ENCODE data around the gene VIPR2.

VIPR2 gene

DNA sequence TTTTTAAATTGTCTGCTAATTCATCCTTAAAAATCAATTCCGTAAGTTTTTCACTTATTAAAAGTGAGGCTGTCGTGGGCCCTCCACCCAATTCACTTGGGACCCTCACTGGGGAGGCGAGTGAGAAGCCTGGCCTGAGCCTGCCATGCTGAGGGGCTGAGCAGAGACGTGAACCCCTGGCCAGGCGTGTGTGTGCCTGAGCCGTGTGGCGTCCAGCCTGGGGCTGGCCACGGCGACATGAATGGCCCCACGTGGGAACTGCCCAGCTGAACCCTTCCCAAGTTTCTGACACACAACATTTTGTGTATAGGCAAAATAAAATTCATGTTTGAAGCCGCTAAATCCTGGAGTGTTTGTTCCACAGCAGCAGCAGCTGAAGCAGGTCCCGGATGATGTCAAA lies 13.0 kb upstream of the VIPR2 start:
- no peak for DNase-seq (ENCODE audit: low read depth)

DNA sequence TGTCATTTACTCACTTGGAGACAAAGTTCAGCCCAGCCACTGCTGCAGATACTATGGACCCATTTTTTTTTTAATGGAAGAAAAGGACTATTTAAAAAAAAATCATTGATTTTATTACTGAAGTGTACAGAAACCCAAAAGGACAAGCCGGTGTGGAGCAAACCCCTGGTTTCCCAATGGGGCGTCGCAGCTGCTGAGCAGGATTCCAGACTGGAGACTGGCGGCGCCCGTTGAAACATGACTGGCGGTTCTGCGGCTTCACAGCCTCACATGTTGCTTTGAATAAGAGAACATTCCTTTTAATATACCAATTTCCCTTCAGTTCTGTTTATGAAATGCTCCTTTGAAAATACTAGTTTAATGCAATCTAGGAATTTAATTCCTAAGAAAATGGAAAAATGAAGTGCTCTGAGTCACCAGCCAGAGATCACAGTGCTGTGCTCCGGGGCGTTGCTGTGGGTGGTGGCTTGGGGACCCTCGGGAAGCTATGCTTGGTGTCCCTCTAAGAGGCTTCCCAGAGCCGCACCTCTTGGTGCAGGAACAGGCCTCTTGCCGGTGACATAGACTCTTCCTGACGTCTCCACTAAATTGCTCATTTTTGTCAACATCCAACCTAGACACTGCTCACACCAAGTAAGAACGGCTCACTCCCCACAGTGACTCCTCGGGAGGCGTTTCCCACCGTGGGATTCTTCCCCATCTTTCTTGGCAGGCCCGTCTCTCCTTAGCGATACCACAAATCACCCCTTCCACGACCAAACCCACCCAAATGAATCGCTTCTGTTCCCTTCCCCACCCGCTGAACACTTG lies 12.0 kb upstream of the VIPR2 start:
- DNase-seq (ENCODE audit: low read depth), result no peak

GRCh38 chr7:159155410-159155809 lies 10.7 kb upstream of the VIPR2 start:
- no peak for DNase-seq (ENCODE audit: low read depth)

- no peak for DNase-seq (ENCODE audit: low read depth)
Observed at GRCh38 chr7:159154243-159154642, 9.6 kb upstream of the VIPR2 start.

GRCh38 chr7:159153511-159153910 lies 8.8 kb upstream of the VIPR2 start:
- no peak for DNase-seq (ENCODE audit: low read depth)

- DNase-seq (ENCODE audit: low read depth), result no peak
Observed at GRCh38 chr7:159152816-159153215, 8.1 kb upstream of the VIPR2 start.

GRCh38 chr7:159151231-159151630 lies 6.6 kb upstream of the VIPR2 start:
- DNase-seq (ENCODE audit: low read depth), result no peak

GRCh38 chr7:159149488-159149887 lies 4.8 kb upstream of the VIPR2 start:
- no peak for DNase-seq (ENCODE audit: low read depth)

DNA sequence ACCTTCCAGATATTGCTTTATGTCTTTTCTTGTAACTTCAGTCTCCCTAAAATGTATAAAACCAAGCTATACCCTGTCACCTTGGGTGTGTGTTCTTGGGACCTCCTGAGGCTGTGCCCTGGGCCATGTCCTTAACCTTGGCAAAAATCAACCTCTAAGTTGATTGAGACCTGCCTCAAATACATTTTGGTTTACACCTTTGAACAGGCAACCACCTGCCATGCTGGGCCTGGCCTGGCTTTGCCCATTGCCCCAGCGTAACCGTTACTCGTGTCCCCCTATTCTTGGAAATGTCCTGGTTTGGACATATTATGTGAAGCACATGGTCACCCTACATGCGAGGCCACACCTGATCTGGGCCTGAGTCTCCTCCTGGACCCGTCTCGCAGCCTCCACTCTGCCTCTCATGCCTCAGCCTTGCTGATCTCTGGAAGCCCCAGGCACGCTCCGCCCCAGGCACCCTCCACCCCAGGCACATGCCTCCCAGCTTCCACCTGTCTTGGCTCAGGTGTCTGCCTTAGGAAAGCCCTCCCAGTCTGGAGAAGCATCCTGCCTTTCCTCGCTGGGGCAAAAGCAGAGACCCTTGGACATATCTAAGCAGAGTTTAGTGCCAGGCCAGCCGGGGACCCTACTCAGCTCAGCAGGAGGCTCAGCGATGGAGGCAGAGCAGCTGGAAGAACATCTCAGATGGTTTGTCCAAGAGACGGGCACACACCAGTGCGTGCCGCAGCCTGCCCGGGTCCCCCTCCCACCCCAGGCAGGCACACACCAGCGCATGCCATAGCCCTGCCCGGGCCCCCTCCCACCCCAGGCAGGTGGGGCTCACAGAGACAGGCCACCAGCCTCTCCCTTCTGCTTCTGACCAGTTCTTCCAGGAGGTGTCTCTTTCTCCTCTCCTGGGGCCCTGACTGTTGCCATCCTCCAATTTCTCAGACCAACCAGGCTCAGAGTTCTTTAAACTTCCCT lies 4.0 kb upstream of the VIPR2 start:
- DNase-seq (ENCODE audit: low read depth), result no peak

- DNase-seq (ENCODE audit: low read depth), result no peak
Observed at GRCh38 chr7:159147687-159148086, 3.0 kb upstream of the VIPR2 start.

DNA sequence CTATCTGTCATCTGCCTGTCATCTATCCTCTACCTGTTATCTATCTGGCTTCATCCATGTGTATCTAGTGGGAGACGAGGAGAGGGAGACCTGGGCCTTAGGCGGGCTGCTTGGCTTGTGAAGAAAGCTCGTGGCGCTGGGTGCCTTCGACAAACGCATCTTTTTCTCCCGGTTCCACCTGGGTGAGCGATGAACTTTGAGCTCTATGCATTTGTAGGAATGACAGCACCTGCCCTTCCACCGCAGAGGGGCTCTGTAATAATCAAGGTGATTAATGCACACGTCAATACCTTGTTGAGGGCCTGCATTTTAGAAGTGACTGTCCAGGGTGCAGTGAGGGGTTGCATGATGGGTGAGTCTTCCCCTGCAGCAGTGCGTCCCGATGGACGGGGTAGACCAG lies 2.6 kb upstream of the VIPR2 start:
- no peak for DNase-seq (ENCODE audit: low read depth)

- DNase-seq (ENCODE audit: low read depth), result no peak
Observed at GRCh38 chr7:159146084-159146858, 1.6 kb upstream of the VIPR2 start.

- DNase-seq (ENCODE audit: low read depth), result no peak
Observed at GRCh38 chr7:159145490-159145855, 806 bp upstream of the VIPR2 start.

- no peak for DNase-seq (ENCODE audit: low read depth)
Observed at GRCh38 chr7:159143780-159144757, 598 bp downstream of the VIPR2 start.

DNA sequence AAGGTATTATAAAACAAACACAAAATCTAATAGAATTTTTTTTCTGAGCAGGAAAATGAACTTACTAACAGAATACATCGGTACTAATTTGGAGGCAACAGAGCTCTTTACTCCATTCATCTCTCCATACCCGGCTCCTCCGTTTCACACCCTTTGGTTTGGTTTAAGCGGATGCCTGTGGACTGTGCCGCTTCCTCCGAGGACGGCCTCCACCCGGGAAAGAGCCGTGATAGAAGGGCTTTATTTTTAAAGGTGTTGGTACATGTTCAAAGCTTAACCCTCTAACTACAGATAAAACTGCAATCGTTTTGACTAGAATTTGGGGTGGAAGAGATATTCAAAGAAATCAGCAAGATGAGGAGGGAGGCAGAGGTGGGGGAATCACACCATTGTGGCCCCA lies 1.9 kb downstream of the VIPR2 start:
- DNase-seq (ENCODE audit: low read depth), result no peak

DNA sequence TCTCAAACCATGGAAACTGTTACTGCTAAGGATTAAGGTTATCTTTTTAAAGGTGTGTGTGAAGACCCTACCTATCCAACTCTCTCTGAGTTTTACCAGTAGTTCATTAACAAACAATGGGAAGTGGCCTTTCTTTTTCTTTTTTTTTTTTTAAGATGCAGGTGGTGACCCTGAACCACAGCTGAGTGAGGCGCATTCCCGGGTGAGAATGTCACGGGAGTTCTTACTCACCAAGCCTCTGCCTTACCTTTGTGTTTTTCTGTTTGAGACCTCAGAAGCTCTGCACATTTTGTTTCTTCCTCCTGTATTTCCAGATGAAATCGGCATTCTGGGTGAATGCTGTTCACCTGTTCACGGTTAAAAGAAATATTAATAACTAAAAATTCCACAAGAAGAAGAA lies 2.5 kb downstream of the VIPR2 start:
- DNase-seq (ENCODE audit: low read depth), result no peak

DNA sequence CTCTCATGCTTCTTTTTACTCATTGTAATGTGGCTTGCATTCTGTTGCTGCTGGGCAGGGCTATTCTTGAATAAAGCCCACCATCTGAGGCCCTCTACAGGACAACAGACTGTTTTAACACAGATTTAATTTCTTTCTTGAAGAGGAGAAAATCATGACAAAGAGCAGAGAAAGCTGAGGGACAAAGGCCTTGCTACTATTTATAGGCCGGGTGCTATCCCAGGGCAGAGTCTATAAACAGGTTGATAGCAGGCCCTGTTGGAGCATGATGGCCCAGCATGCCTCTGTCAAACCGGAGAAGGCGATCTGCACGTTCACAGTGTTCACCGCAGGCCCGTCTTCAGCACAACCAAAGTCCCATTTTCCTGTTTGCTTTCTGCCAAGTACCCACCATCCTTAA lies 3.0 kb downstream of the VIPR2 start:
- no peak for DNase-seq (ENCODE audit: low read depth)

GRCh38 chr7:159141167-159141566 lies 3.5 kb downstream of the VIPR2 start:
- no peak for DNase-seq (ENCODE audit: low read depth)

DNA sequence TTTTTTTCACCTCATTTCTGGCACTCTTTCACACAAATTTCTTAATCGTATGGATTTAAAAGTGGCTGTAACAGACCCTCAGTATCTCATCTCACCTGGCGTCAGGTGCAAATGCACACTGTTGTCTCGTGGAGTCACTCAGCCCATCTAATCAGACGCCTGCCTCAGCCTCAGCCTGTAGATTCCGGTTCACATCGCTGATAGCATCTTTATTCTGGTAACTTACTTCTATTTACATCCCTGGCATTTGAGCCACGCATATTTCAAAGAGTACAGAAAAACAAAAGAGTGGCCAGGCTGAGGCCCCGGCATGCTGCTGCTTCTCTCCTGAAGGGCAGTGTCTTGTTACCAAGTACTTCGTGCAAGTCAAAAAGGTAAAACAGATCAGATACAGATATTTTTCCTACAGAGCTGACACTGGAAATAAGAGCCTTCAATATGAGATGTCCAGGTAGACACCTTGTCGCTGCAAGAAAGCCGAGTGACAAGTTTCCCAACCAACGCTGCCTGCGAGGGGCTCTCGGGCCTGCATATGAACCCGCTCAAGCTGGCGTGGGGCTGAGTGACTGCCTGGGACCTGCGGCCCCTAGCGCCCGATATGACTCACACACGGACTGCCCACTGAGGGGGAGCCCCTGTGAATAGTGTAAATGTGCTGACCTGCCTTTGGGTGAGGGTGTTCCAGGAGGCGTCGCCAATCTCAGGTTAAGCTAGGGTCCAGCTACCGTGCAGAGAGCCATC lies 4.3 kb downstream of the VIPR2 start:
- DNase-seq (ENCODE audit: low read depth), result no peak

DNA sequence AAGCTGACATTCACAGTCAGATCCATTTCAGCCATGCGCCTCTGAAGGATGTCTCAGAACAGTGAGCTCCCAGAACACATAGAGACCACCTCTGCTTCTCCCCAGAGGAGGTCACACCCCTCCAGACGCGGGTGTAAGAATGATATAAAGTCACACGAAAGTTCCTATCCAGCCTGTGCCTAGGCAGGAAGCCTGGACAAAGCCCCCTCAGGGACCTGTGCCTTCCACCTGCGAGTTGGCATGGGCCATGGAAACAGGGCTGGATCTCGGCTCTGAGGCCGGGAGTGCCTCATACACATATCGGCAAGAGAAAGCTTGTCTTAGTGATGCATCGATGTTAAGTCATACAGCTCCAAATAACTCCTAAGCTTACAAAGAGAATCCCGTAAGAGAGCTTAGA lies 5.0 kb downstream of the VIPR2 start:
- no peak for DNase-seq (ENCODE audit: low read depth)

- no peak for DNase-seq (ENCODE audit: low read depth)
Observed at GRCh38 chr7:159139202-159139601, 5.5 kb downstream of the VIPR2 start.
